Spinal cord (tissue), 10 donors: ENCODE measurements around the gene CASP8. TPM values are rescaled to one million over a fixed set of nuclear protein-coding genes. Genes with fewer than 3 reads are reported as not detected.

ENCODE experiments used
- DNase-seq, 6 donors: peaks; one replicate each; pipeline versions ENCODE4 v3.0.0 to v3.0.0-alpha.2; 2013 to 2015; ENCODE audit warnings: low spot score in 6 of 6, low read depth in 4 of 6
- H3K27ac ChIP-seq: one replicate; pipeline ENCODE4 v1.5.1; 2013; ENCODE audit warnings: low read depth, low read length, control low read depth
- H3K27me3 ChIP-seq: one replicate; pipeline ENCODE4 v1.6.1; 2013; ENCODE audit warnings: low read length; ENCODE audit not compliant: control insufficient read depth, insufficient read depth
- H3K36me3 ChIP-seq: one replicate; pipeline ENCODE4 v1.6.1; 2013; ENCODE audit warnings: low read length; ENCODE audit not compliant: control insufficient read depth, insufficient read depth
- H3K4me1 ChIP-seq: one replicate; pipeline ENCODE4 v1.6.1; 2013; ENCODE audit warnings: low read length; ENCODE audit not compliant: control insufficient read depth, insufficient read depth
- H3K4me3 ChIP-seq: one replicate; pipeline ENCODE4 v1.5.1; 2013; ENCODE audit warnings: low read depth, low read length, control low read depth
- H3K9me3 ChIP-seq: one replicate; pipeline ENCODE4 v1.6.1; 2013; ENCODE audit warnings: low read length; ENCODE audit not compliant: control insufficient read depth, insufficient read depth
- WGBS: methylation state at CpG from one replicate; pipeline ENCODE4 v1.1.5; 2013; ENCODE audit warnings: missing lambda C conversion rate; ENCODE audit not compliant: insufficient coverage; 5-methylcytosine and 5-hydroxymethylcytosine counted together
- polyA plus RNA-seq, 2 donors: library from polyadenylated mRNA; unstranded; fragments of 120-200 nt; gene quantifications; one replicate each; pipeline ENCODE4 v1.2.1, GENCODE V29; 2013; ENCODE audit not compliant: insufficient read length in 2 of 2
- total RNA-seq, 2 donors: library from RNA; depleted of rRNA in 1 of 2; stranded (reverse); fragments of 120-200 nt in 1 of 2; fragments of >200 nt in 1 of 2; gene quantifications; one replicate each; pipeline versions ENCODE4 v1.2.3 to v1.2.4, GENCODE V29; 2013 to 2014
- donor health status: healthy.

CASP8 gene
- total and polyA plus RNA-seq, 4 donors: 5.1 to 17.1 (median 9.0) TPM

GRCh38 chr2:201267278-201268030 is 7.1 kb downstream of the CASP8 start:
- Histone ChIP-seq H3K4me1 (no peaks in the 10 kb centered on the region), H3K27ac (no peak overlapping the region)
- 94% methylated on average over 6 of the region's 12 CpGs for WGBS

GRCh38 chr2:201269764-201270163 is 9.4 kb downstream of the CASP8 start:
- H3K9me3 ChIP-seq: no peaks in the 10 kb centered on the region
- no peaks in the 10 kb centered on the region for H3K4me1 ChIP-seq
- no peak overlapping the region for H3K27ac ChIP-seq
- no peaks in the 10 kb centered on the region for H3K36me3 ChIP-seq
- H3K4me3 ChIP-seq: no peak overlapping the region
- no peaks in the 10 kb centered on the region for H3K27me3 ChIP-seq
- no CpG with 5 or more reads among the region's 2 CpGs for WGBS
- DNase-seq: no peak

More at GRCh38 chr2:201267278-201268030, 7.1 kb downstream of the CASP8 start:
- Histone ChIP-seq H3K4me3 (no peak overlapping the region), H3K36me3 (no peaks in the 10 kb centered on the region), H3K27me3 (no peaks in the 10 kb centered on the region), H3K9me3 (no peaks in the 10 kb centered on the region)
- DNase-seq: no peak

- Histone ChIP-seq H3K27me3 (no peaks in the 10 kb centered on the region), H3K36me3 (no peaks in the 10 kb centered on the region), H3K4me1 (no peaks in the 10 kb centered on the region), H3K4me3 (no peak overlapping the region), H3K27ac (no peak overlapping the region), H3K9me3 (no peaks in the 10 kb centered on the region)
- 100% methylated on average over 5 of the region's 9 CpGs for WGBS
- DNase-seq: no peak
These were observed 10.1 kb downstream of the CASP8 start for GRCh38 chr2:201270293-201271001.

GRCh38 chr2:201271917-201272316 is 11.6 kb downstream of the CASP8 start:
- H3K4me1 ChIP-seq: no peaks in the 10 kb centered on the region
- DNase-seq: no peak
- 100% methylated on average over 2 of the region's 2 CpGs for WGBS
- no peaks in the 10 kb centered on the region for H3K36me3 ChIP-seq
- no peaks in the 10 kb centered on the region for H3K9me3 ChIP-seq
- no peak overlapping the region for H3K27ac ChIP-seq
- H3K4me3 ChIP-seq: no peak overlapping the region
- H3K27me3 ChIP-seq: no peaks in the 10 kb centered on the region

- Histone ChIP-seq H3K36me3 (no peaks in the 10 kb centered on the region), H3K9me3 (no peaks in the 10 kb centered on the region), H3K4me3 (no peak overlapping the region), H3K27me3 (no peaks in the 10 kb centered on the region), H3K27ac (no peak overlapping the region), H3K4me1 (no peaks in the 10 kb centered on the region)
- no peak for DNase-seq
- WGBS: 90% methylated on average over 5 of the region's 9 CpGs
These were observed 13.1 kb downstream of the CASP8 start for GRCh38 chr2:201273330-201273983.

- H3K27ac ChIP-seq: no peak overlapping the region
- WGBS: no CpG with 5 or more reads among the region's 2 CpGs
- no peaks in the 10 kb centered on the region for H3K36me3 ChIP-seq
- no peak for DNase-seq
- H3K27me3 ChIP-seq: no peaks in the 10 kb centered on the region
- no peak overlapping the region for H3K4me3 ChIP-seq
- no peaks in the 10 kb centered on the region for H3K4me1 ChIP-seq
- no peaks in the 10 kb centered on the region for H3K9me3 ChIP-seq
These were observed 14.7 kb downstream of the CASP8 start for GRCh38 chr2:201275069-201275468.

- no peaks in the 10 kb centered on the region for H3K9me3 ChIP-seq
- WGBS: 41% methylated on average over 5 of the region's 5 CpGs
- H3K27me3 ChIP-seq: no peaks in the 10 kb centered on the region
- no peaks in the 10 kb centered on the region for H3K4me1 ChIP-seq
- H3K36me3 ChIP-seq: no peaks in the 10 kb centered on the region
- no peak overlapping the region for H3K4me3 ChIP-seq
- no peak overlapping the region for H3K27ac ChIP-seq
- DNase-seq: no peak
These were observed 15.7 kb downstream of the CASP8 start for GRCh38 chr2:201275990-201276389.

GRCh38 chr2:201276511-201276910 is 16.2 kb downstream of the CASP8 start:
- Histone ChIP-seq H3K27me3 (no peaks in the 10 kb centered on the region), H3K9me3 (no peaks in the 10 kb centered on the region), H3K4me1 (no peaks in the 10 kb centered on the region), H3K4me3 (no peak overlapping the region), H3K27ac (no peak overlapping the region), H3K36me3 (no peaks in the 10 kb centered on the region)
- 92% methylated on average over 6 of the region's 6 CpGs for WGBS
- DNase-seq: no peak

GRCh38 chr2:201279079-201279478 is 18.7 kb downstream of the CASP8 start:
- no peaks in the 10 kb centered on the region for H3K9me3 ChIP-seq
- H3K4me1 ChIP-seq: no peaks in the 10 kb centered on the region
- DNase-seq: no peak
- WGBS: 100% methylated on average over 1 of the region's 1 CpG
- no peak overlapping the region for H3K27ac ChIP-seq
- H3K4me3 ChIP-seq: no peak overlapping the region
- no peaks in the 10 kb centered on the region for H3K36me3 ChIP-seq
- no peaks in the 10 kb centered on the region for H3K27me3 ChIP-seq
